SK-N-MC (cell line): ENCODE data around the gene ZDHHC24.
"Not testable (repeated sequence)": the region's sequence is repeated elsewhere in the genome, so short reads cannot be mapped to it uniquely, and the experiment has no call there.

Experiments
- DNase-seq: peaks from one replicate; pipeline ENCODE4 v3.0.0-alpha.2; 2011; ENCODE audit warnings: low read depth, low spot score
- H3K27ac ChIP-seq: fragments of 200-600 bp; sonication (generic); 2 replicates; pipeline ENCODE4 v1.5.1; 2016; ENCODE audit warnings: mixed run types
- H3K36me3 ChIP-seq: fragments of 200-600 bp; sonication (generic); 2 replicates; pipeline ENCODE4 v1.6.1; 2017; ENCODE audit warnings: antibody characterized with exemption, low read length, mixed read lengths; ENCODE audit not compliant: insufficient read depth
- H3K4me3 ChIP-seq: fragments of 200-600 bp; sonication (generic); 2 replicates; pipeline ENCODE4 v1.5.1; 2016
- H3K9ac ChIP-seq: fragments of 200-600 bp; sonication (generic); 2 replicates; pipeline ENCODE4 v1.8.0; 2017; ENCODE audit warnings: mixed run types, mixed read lengths; ENCODE audit not compliant: insufficient read length
- H3K9me3 ChIP-seq: fragments of 200-600 bp; sonication (generic); 2 replicates; pipeline ENCODE4 v1.6.1; 2017; ENCODE audit warnings: low read depth, mild to moderate bottlenecking, antibody characterized with exemption, low read length, moderate library complexity, mixed read lengths
- EZH2 ChIP-seq: fragments of 200-600 bp; sonication (generic); IDR thresholded peaks from one replicate; pipeline ENCODE4 v1.6.1; 2017; ENCODE audit warnings: antibody characterized with exemption
- FOXP2 ChIP-seq: optimal IDR thresholded peaks from 2 replicates; pipeline ENCODE3; 2011; ENCODE audit warnings: mild to moderate bottlenecking, moderate library complexity; ENCODE audit not compliant: insufficient read depth; ENCODE audit errors: extremely low read length, control extremely low read depth
- POLR2AphosphoS5 ChIP-seq: IDR thresholded peaks from 2 replicates; pipeline ENCODE4 v1.6.1; 2012; ENCODE audit warnings: mild to moderate bottlenecking, low read depth, low read length, borderline replicate concordance

ZDHHC24 gene

GRCh38 chr11:66543263-66544107 lies 2.4 kb downstream of the ZDHHC24 start:
- no peaks in the 10 kb centered on the region for H3K9me3 ChIP-seq
- no peaks in the 10 kb centered on the region for H3K36me3 ChIP-seq
- H3K27ac ChIP-seq: no peak overlapping the region
- H3K9ac ChIP-seq: no peak overlapping the region
- no peak for DNase-seq
- no peak for TF ChIP-seq POLR2AphosphoS5
- no peak for TF ChIP-seq FOXP2
- no peak for TF ChIP-seq EZH2
- no peak overlapping the region for H3K4me3 ChIP-seq

DNA sequence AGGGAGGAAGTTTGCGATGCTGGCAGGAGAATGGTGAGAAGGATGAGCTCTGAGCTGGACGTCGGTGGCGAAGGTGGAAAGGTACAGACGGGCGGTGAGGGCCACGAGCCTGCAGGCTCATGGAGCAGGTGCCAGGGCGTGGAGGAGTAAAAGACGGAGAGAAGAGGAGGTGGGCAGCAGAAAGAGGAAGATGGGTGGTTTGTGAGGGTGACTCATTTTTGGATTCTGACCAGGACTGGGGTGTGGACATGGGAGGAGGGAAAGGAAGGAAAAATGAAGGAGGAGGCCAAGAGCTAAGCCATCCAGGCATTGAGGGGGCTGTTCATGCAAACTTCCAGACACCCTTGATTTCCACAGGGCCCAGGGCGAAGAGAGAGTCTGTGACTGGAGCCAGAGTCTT lies 3.5 kb downstream of the ZDHHC24 start:
- no peak for TF ChIP-seq EZH2
- TF ChIP-seq POLR2AphosphoS5: no peak
- TF ChIP-seq FOXP2: no peak
- DNase-seq: no peak
- Histone ChIP-seq H3K4me3 (no peak overlapping the region), H3K36me3 (no peaks in the 10 kb centered on the region), H3K9ac (no peak overlapping the region), H3K9me3 (no peaks in the 10 kb centered on the region), H3K27ac (no peak overlapping the region)

- H3K4me3 ChIP-seq: no peak overlapping the region
- DNase-seq: no peak
- H3K9me3 ChIP-seq: no peaks in the 10 kb centered on the region
- H3K27ac ChIP-seq: no peak overlapping the region
- TF ChIP-seq FOXP2: no peak
- TF ChIP-seq POLR2AphosphoS5: no peak
- no peak for TF ChIP-seq EZH2
- no peak overlapping the region for H3K9ac ChIP-seq
- no peaks in the 10 kb centered on the region for H3K36me3 ChIP-seq
Observed at GRCh38 chr11:66541892-66542291, 4.0 kb downstream of the ZDHHC24 start.

GRCh38 chr11:66540598-66540997 lies 5.2 kb downstream of the ZDHHC24 start:
- H3K9me3 ChIP-seq, H3K4me3 ChIP-seq, H3K9ac ChIP-seq, H3K36me3 ChIP-seq, H3K27ac ChIP-seq, DNase-seq: not testable (repeated sequence)

DNA sequence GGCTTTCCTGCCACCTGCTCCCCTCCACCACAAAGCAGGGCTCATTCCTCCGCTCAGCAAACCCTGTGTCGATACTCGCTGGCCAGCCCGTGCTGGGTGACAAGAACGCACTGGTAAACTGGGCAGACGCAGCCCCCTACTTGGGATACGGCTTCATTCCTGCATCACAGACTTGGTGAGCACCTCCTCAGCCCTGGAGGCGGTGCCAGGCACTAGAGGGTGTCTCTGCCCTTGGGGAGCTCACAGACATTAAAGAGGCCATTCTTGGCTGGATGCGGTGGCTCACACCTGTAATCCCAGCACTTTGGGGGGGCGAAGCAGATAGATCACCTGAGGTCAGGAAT lies 6.0 kb downstream of the ZDHHC24 start:
- Histone ChIP-seq H3K36me3 (no peaks in the 10 kb centered on the region), H3K9ac (no peak overlapping the region), H3K4me3 (no peak overlapping the region), H3K27ac (no peak overlapping the region), H3K9me3 (no peaks in the 10 kb centered on the region)
- TF ChIP-seq FOXP2: no peak
- no peak for TF ChIP-seq POLR2AphosphoS5
- no peak for TF ChIP-seq EZH2
- DNase-seq: no peak

DNA sequence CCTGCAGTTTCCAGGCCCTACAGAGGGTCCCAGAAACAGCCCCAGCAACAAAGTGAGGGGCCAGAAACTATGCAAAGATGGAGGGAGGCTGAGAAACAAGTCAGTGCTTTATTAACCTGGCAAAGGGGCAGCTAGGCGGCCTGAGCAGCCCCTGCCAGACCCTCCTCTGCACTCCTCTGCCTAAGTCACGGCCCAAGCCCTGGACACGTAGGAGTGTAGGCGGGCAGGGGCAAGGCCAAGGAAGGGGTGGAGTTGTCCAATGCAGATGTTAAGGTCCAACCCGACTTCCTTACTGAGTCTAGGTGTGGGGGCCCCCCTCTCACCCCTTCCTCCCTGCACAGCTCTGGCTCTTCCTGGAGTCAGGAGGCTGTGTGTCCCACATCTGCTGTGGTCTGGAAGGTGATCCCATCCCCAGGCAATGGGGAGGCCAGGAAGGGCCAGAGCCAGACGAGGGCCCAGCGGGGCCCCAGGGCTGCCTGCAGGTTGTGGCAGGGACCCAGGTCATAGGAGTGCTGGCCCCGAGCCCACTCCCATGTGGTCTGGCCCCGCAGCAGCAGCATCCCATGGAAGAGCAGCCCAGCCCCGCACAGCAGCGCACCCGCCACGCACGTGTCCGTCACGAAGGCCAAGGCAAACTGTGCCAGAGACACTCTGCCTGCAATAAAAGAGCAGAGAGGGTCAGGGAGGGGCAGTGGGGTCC lies 6.5 kb downstream of the ZDHHC24 start:
- no peak overlapping the region for H3K9ac ChIP-seq
- no peaks in the 10 kb centered on the region for H3K36me3 ChIP-seq
- no peak overlapping the region for H3K4me3 ChIP-seq
- H3K27ac ChIP-seq: no peak overlapping the region
- DNase-seq: no peak
- no peaks in the 10 kb centered on the region for H3K9me3 ChIP-seq
- TF ChIP-seq POLR2AphosphoS5: no peak
- TF ChIP-seq EZH2: no peak
- TF ChIP-seq FOXP2: no peak

GRCh38 chr11:66532784-66533183 lies 13.1 kb downstream of the ZDHHC24 start:
- DNase-seq: no peak
- Histone ChIP-seq H3K27ac (no peak overlapping the region), H3K36me3 (no peaks in the 10 kb centered on the region), H3K9me3 (no peaks in the 10 kb centered on the region), H3K9ac (no peak overlapping the region), H3K4me3 (no peak overlapping the region)
- no peak for TF ChIP-seq FOXP2
- no peak for TF ChIP-seq EZH2
- TF ChIP-seq POLR2AphosphoS5: no peak

DNA sequence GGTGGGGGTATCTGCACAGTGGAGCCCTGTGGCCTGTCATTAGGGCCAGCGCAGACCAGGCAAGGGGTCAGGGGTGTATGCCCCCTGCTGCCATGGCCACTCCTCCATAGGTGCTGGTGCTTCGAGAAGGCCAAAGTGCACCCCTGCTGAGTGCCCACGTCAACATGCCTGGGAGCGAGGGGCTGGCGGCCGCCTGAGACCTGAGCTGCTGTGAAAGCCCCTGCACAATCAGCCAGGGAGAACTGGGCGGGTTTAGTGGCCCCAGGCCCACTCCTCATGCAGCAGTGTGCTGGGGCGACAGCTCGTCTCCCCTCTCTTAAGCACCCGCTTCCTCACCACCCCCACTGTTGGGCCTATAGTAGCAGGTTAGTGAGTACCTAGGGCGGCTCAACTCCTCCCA lies 14.0 kb downstream of the ZDHHC24 start:
- Histone ChIP-seq H3K4me3 (no peak overlapping the region), H3K9me3 (no peaks in the 10 kb centered on the region), H3K9ac (no peak overlapping the region), H3K36me3 (no peaks in the 10 kb centered on the region), H3K27ac (no peak overlapping the region)
- no peak for DNase-seq
- TF ChIP-seq FOXP2 (no peak), EZH2 (no peak), POLR2AphosphoS5 (no peak)
